GM18505 (cell line): ENCODE measurements around the gene CLIC6.

ENCODE experiments used
- ATAC-seq: cut with Tn5 transposase; IDR thresholded peaks from one replicate; pipeline ENCODE4 v1.9.1; 2021; ENCODE audit not compliant: unreplicated experiment
- POLR2A ChIP-seq: IDR thresholded peaks from 4 replicates; pipeline ENCODE4 v1.6.1; 2011; ENCODE audit warnings: borderline replicate concordance; ENCODE audit not compliant: insufficient read depth, insufficient read length; ENCODE audit errors: extremely low read depth

The CLIC6 gene

DNA sequence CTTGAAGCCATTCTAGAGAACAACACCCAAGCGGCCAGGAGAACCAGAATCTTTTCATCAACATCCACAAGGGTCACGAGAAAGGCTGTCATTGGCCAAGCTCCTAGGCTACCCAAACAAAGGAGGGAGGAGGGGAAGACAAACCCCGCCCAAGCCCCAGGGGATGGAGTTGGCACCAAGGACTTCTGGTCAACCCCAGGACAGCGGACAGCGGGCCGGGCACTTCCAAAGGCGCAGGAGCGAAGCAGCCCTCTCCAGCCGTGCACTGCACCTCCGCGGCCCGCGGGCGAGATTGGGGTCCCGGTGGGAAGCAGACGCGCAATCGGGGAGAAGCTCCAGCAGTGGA is at the start of gene CLIC6:
TSS of gene CLIC6 (plus strand) at position 192 of the 346 bp plus-strand sequence. CDS start 395 bp downstream, outside the sequence.
- no peak for TF ChIP-seq POLR2A
- no peak for ATAC-seq

DNA sequence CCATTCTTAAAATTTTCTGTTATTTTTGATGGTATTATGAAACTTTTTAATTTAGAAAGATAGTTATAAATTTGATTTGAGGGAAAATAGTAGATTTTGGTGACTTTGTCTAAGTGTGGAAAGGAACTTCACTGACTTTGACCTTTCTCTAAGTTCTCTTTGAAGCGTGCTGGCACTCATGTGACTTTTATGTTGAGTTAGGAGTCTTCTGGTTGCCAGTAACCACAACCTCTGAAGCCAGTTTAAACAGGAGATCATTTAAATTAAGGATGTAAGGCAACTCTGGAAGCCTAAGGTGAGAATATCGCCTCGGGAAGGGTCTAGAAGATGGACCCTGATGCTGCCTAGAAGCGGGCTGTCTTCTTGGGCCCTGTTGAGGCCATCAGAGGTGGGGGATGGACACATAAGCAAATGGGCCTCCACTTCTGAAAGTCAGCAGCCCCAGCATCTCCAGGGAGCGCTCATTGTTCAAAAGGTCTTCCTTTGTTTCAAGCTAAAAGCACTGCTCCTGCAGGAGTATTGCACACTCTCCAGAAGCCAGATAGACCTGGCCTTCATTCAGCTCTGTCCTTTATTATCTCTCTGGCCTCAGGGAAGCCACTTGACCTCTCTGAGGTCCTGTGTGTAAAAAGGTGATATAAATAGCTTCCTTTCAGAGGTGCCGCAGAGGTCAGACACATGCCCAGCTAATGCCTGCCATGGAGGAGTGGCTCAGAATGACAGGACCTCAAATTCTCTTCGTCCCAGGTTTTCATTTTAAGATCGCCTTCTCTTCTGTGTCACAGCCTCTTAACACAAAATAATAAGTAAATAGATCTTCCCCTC is 48.7 kb upstream of the CLIC6 start:
- ATAC-seq, result no peak

DNA sequence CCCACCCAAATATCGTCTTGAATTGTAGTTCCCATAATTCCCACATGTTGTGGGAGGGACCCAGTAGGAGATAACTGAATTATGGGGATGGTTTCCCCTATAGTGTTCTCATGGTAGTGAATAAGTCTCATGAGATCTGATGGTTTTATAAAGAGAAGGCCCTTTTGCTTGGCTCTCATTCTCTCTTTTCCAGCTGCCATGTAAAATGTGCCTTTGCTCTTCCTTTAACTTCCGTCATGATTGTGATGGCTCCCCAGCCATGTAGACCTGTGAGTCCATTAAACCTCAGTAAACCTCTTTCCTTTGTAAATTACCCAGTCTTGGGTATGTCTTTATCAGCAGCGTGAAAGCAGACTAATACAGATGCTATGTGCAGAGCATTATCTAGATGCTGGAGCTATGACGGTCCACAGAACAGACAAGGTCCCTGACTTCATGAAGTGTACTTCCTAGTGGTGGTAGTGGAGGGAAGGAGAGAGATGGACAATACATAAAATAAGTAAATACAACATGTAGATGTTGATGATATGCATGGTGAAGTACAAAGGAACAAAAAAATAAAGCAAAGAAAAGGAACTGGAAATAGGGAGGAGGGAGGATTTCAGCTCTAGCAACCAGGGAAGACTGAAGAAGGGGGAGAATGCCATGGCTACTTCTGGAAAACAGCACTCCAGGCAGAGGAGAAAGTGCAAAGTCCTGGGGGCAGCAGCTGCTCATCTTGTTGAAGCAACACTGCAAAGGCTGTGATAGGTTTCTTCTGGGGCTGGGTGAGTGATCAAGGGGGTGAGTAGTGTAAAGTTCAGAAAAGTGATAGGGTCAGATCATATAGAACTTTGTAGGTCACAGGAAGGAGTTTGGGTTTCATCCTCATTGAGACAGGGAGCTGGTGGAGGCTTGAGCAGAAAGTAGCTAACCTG is 47.1 kb upstream of the CLIC6 start:
- no peak for TF ChIP-seq POLR2A
- ATAC-seq, result no peak

More for the DNA sequence above, 48.7 kb upstream of the CLIC6 start:
- TF ChIP-seq POLR2A, result no peak

DNA sequence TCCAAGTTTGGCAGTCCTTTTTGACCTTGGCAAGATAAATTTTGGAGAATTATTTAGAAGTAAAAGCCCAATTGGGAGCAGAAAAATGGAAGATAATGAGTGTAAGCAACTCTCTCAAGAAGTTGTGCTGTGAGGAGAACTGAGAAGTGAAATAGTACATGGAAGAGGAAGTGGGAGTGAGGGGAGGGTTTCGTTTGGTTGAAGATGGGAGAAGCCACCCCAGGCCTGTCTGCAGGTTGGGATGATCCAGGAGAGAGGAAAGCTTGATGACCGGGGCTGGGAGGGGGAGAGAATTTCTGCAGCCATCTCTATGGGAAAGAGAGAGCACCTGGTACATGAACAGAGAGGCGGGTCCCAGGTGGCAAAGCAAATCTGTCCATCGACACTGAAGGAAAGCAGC is 45.3 kb upstream of the CLIC6 start:
- ATAC-seq, result no peak
- no peak for TF ChIP-seq POLR2A

DNA sequence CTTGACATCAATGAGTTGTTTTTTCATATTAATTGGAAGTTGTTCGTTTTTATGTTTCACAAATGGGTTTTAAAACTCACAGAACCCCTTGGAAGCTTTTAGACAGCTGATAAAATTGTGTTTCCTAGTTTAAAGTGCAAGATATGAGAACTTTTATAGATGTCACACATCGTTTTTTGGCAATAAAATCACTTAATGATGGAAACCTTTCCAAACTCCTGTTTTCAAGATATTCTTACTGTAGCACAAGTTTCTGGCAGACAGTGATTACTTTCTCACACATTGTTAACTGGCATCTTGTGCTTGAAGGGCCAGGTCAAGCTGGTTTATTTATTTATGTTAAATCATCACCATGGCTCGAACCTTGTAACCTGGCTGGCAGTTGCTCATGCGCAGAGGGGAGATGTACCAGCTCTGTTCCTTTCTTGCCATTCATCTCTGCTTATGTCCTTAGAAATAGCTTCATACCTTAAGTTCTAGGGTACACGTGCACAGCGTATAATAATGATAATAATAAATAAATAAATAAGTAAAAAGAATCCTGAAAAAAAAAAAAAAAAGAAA is 43.7 kb upstream of the CLIC6 start:
- no peak for ATAC-seq
- TF ChIP-seq POLR2A, result no peak

DNA sequence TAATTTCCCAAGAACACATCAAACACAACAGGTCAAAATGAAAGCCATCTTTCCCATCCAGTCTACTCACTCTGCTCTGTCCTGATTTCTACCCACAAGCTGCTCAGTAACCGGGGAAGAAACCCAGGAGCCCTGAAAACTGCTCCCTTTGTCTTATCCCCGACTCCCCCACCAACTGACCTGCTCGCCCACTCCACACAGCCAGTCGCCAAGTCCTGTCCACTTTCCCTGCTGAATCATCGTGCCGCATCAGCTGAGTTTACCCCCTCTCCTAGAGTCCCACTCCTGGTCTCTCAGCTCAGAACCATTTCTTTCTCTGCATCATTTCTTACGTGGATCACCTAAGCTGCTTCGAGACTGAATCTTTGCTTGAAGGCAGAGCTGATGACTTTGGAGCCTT is 42.7 kb upstream of the CLIC6 start:
- TF ChIP-seq POLR2A, result no peak
- no peak for ATAC-seq

DNA sequence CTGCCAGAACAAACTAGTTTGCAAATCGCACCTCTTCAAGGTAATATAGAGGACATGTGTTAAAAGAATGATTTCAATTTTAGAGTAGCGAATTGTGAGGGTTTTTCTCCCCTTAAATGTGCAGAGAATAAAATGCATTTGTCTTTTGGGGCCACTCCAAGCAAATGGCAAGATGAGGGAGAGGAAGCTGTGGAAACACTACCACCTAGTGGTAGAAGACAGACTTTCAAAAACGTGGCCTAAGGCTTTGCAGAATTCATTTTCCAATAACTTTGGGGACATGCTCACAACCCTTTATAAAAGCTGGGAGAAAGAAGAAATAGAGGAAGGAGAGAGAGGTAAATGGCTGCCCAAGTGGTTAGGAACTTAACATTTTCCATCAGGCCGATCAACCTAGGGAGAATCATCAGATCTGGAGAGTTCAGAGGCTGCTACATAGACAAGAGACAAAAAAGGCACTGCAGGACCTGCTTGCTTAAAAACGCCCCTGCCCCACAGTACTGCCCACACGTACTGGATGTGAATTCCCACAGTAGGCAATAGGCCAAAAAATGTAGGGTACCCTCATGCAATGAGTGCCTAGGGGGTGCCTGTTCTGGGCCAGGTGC is 38.2 kb upstream of the CLIC6 start:
- TF ChIP-seq POLR2A, result no peak
- ATAC-seq, result no peak

DNA sequence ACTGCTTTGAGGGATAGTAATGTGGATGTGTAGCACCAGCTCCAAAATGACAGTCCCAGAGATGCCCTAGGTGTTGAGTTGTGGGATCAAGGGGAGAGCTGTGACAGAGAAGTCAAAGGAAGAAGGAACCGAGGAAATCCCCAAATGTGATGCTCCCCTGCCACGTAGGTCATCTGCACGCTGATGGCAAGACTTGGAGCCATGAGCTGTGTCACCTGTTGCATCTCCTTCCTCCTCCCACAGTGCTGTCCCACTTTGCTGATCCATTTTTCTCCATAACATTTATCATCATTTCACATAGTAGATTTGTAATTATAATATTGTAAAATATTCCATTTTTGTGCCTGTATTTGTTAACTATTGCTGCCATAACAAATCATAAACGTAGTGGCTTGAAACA is 36.3 kb upstream of the CLIC6 start:
- ATAC-seq, result no peak
- no peak for TF ChIP-seq POLR2A

DNA sequence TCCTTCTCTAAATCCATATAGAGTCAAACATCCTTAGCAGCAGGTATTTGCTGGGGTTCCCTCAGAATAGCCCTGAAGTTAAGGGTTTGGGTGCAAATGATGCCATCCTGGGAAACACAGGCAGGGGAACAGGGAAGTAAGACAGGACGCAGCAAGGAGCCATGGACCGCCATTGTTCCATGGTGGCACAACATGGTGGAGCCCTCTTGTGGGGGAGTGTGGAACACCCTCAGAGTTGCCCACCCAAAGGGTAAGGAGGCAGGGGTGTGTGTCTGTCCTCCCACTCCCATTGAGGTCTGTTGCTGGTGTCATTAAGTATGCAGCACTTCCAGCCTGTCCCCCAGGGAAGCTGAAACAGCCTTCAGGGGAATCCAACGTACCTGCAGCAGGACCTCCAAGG is 33.5 kb upstream of the CLIC6 start:
- no peak for TF ChIP-seq POLR2A
- no peak for ATAC-seq

DNA sequence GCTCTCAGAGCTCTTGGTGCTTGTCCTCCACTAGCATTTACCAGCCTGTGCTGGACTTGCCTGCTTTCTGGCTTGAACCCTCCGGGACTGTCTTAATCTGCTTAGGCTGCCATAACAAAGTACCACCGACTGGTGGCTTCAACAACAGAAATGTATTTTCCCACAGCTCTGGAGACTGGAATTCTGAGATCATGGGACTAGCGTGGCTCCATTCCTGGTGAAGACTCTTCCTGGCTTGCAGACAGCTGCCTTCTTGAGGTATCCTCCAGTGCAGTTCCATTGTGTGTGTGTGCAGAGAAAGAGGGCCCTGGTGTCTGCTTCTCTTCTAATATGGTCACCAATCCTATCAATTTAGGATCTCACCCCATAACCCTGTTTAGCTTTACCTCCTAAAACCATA is 31.8 kb upstream of the CLIC6 start:
- ATAC-seq, result no peak
- no peak for TF ChIP-seq POLR2A

DNA sequence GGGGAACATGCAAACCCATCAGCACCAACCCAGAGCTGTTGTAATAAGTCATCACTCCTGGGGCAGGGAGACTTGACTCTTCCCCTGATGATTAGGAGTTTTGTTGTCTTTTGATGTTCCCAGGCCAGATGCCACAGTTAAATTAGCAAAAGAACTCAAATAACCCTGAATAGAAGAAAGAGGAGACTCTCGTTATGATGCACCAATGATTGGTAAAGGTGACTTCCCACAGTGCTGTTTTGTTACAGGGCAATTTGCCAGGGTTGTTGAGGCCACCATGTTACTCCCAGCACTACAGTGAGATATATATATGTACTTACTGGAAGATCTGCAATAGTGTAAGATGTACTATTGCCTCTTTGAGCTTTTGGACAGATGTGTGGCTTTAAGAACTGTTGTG is 29.5 kb upstream of the CLIC6 start:
- no peak for TF ChIP-seq POLR2A
- ATAC-seq, result no peak

DNA sequence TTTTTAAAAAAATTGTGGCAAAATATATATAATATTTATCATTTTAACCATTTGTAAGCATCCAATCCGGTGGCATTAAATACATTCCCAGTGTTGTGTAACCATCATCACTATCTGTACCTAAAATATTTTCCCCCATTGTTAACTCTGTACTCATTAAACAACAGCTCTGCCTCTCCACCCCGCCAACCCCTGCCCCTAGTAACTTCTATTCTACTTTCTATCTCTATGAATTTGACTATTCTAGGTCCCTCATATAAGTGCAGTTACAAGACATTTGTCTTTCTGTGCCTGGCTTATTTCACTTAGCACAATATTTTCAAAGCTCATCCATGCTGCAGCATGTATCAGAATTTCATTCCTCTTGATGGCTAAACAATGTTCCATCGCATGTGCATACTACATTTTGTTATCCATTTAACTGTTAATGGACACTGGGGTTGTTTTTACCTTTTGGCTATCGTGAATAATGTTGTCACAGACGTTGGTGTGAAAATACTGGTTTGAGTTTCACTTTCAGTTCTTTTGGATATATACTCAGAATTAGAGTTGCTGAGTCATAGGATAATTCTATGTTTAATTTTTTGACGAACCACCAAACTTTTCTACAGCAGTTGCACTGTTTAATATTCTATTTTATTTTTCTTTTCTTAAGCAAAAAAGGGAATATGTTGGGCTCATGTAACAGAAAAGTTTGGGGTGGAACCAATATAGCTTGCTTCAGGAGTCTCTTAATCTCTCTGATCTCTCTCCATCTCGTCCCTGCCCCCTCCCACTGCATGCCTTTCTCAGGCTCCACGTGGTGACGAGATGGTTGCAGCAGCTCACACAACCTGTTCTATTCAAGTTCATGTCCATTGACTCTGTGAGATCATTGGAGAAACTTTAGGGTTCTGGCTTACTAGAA is 28.7 kb upstream of the CLIC6 start:
- TF ChIP-seq POLR2A, result no peak
- ATAC-seq, result peak; percentile 32
